ENCODE measurements around the gene LARP1.
"Not testable (repeated sequence)": the region's sequence is repeated elsewhere in the genome, so short reads cannot be mapped to it uniquely, and the experiment has no call there.

The LARP1 gene

GRCh38 chr5:154735362-154735761, 19.8 kb upstream of the LARP1 start:
- DNase-seq, result not testable (repeated sequence)

- not testable (repeated sequence) for DNase-seq
These were observed 18.8 kb upstream of the LARP1 start for GRCh38 chr5:154736372-154736771.

GRCh38 chr5:154737667-154738320, 17.4 kb upstream of the LARP1 start:
- no peak for DNase-seq

- no peak for DNase-seq
These were observed 14.7 kb upstream of the LARP1 start for GRCh38 chr5:154740483-154740882.

- no peak for DNase-seq
These were observed 14.2 kb upstream of the LARP1 start for GRCh38 chr5:154740957-154741356.

- no peak for DNase-seq
These were observed 13.8 kb upstream of the LARP1 start for GRCh38 chr5:154741415-154741814.

- no peak for DNase-seq
These were observed 11.4 kb upstream of the LARP1 start for GRCh38 chr5:154743812-154744211.

GRCh38 chr5:154745349-154745748, 9.8 kb upstream of the LARP1 start:
- no peak for DNase-seq

- DNase-seq, result no peak
These were observed 5.7 kb upstream of the LARP1 start for GRCh38 chr5:154749491-154749890.

- DNase-seq, result not testable (repeated sequence)
These were observed 4.5 kb upstream of the LARP1 start for GRCh38 chr5:154750641-154751040.

- no peak for DNase-seq
These were observed 3.3 kb upstream of the LARP1 start for GRCh38 chr5:154751854-154752253.

- DNase-seq, result no peak
These were observed 1.4 kb upstream of the LARP1 start for GRCh38 chr5:154753792-154754191.

- DNase-seq, result peak; percentile 99
These were observed 467 bp upstream of the LARP1 start for GRCh38 chr5:154754460-154755360.

GRCh38 chr5:154756009-154756867, 1.1 kb downstream of the LARP1 start:
- DNase-seq, result peak; percentile 46

GRCh38 chr5:154756868-154757813, 2.0 kb downstream of the LARP1 start:
- peak; percentile 54 for DNase-seq

- no peak for DNase-seq
These were observed 2.7 kb downstream of the LARP1 start for GRCh38 chr5:154757814-154758406.

GRCh38 chr5:154758493-154758892, 3.3 kb downstream of the LARP1 start:
- no peak for DNase-seq

GRCh38 chr5:154758977-154759376, 3.8 kb downstream of the LARP1 start:
- no peak for DNase-seq

- DNase-seq, result not testable (repeated sequence)
These were observed 4.7 kb downstream of the LARP1 start for GRCh38 chr5:154759868-154760267.

- no peak for DNase-seq
These were observed 6.0 kb downstream of the LARP1 start for GRCh38 chr5:154761046-154761736.

- no peak for DNase-seq
These were observed 7.1 kb downstream of the LARP1 start for GRCh38 chr5:154762261-154762660.

Data from NK-92 treated with Interleukin-12 subunit alpha and Interleukin-12 subunit beta, amount 100 ng/mL, for 24 hours (cell line).